ENCODE data around the gene UBR3. TPM values are rescaled to one million over a fixed set of nuclear protein-coding genes. Genes with fewer than 3 reads are reported as not detected.

Gene UBR3
- total RNA-seq, 2 experiments from 2014 or later = 11.6 to 21.0 TPM

GRCh38 chr2:170006587-170007325 lies 179.5 kb downstream of the UBR3 start:
- no peak overlapping the region for H3K4me3 ChIP-seq (ENCODE audit: low read depth, low read length, poor library complexity, severe bottlenecking)
- H4K20me1 ChIP-seq (ENCODE audit: insufficient read depth, low read length) = no peaks in the 10 kb centered on the region
- no peaks in the 10 kb centered on the region for H3K36me3 ChIP-seq (ENCODE audit: insufficient read depth, low read length)
- H3K4me2 ChIP-seq (ENCODE audit: low read length) = no peak overlapping the region
- no peak overlapping the region for H3K27ac ChIP-seq (ENCODE audit: low read depth, low read length, poor library complexity, severe bottlenecking)
- TF ChIP-seq EZH2phosphoT487 (IDR thresholded peaks at IDR 0.05; ENCODE audit: borderline replicate concordance, low read depth, low read length) (no peak), CTCF (conservative IDR thresholded peaks at IDR 0.05; ENCODE audit: low read length) (no peak)
- H3K9me2 ChIP-seq (ENCODE audit: insufficient read depth, low read length) = no peaks in the 10 kb centered on the region
- no peaks in the 10 kb centered on the region for H3K79me2 ChIP-seq (ENCODE audit: insufficient read depth, low read depth, low read length)
- CTCF ChIA-PET (ENCODE audit: unreplicated experiment) = no interaction called here
- H2AFZ ChIP-seq (ENCODE audit: low read length) = no peak overlapping the region
- no TSS peak for BruUV-seq (replicated peaks)
- no peaks in the 10 kb centered on the region for H3K9me3 ChIP-seq (ENCODE audit: low read length)
- POLR2A ChIA-PET = interaction anchor here (0.5 kb wide), 1 partner anchor 76 kb away, joined by 3 read pairs; no protein-coding TSS in a partner anchor
- DNase-seq (ENCODE audit: low spot score) = no peak
- no peaks in the 10 kb centered on the region for H3K4me1 ChIP-seq (ENCODE audit: insufficient read depth, low read length, poor library complexity, severe bottlenecking)
- intact Hi-C loops (cut with micrococcal nuclease; ENCODE audit: unreplicated experiment) = no loop called here

DNA sequence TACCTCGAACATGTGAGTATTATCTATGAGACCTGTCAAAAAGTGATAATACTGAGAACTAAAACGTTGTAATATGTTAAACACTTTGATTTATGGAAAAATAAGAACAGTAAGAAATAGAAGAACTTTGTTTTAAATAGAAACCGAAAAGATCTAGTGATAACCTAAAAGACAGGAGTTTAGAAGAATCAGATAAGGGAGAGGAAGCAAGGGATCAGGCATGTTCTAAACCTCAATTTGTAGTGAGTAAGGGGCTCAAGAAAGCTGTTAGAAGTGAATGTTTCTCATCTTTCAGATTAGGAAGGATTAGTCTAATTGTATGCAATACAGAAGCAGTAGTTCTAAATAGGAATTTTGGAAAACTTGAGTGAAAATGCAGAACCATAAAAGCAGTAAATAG lies 182.0 kb downstream of the UBR3 start:
- no peak for DNase-seq (ENCODE audit: low spot score)
- no peak for TF ChIP-seq EZH2phosphoT487 (IDR thresholded peaks at IDR 0.05; ENCODE audit: borderline replicate concordance, low read depth, low read length)
- TF ChIP-seq CTCF (conservative IDR thresholded peaks at IDR 0.05; ENCODE audit: low read length) = no peak
- intact Hi-C loops (cut with micrococcal nuclease; ENCODE audit: unreplicated experiment) = no loop called here
- no peak overlapping the region for H3K4me2 ChIP-seq (ENCODE audit: low read length)
- H2AFZ ChIP-seq (ENCODE audit: low read length) = no peak overlapping the region
- no peak overlapping the region for H3K27ac ChIP-seq (ENCODE audit: low read depth, low read length, poor library complexity, severe bottlenecking)
- no peaks in the 10 kb centered on the region for H3K9me2 ChIP-seq (ENCODE audit: insufficient read depth, low read length)
- no peaks in the 10 kb centered on the region for H3K36me3 ChIP-seq (ENCODE audit: insufficient read depth, low read length)
- no peaks in the 10 kb centered on the region for H4K20me1 ChIP-seq (ENCODE audit: insufficient read depth, low read length)
- H3K79me2 ChIP-seq (ENCODE audit: insufficient read depth, low read depth, low read length) = no peaks in the 10 kb centered on the region
- ChIA-PET CTCF (ENCODE audit: unreplicated experiment) (no interaction called here), POLR2A (interaction anchor here (1.0 kb wide), 1 partner anchor 56 kb away, joined by 3 read pairs; no protein-coding TSS in a partner anchor)
- no peak overlapping the region for H3K4me3 ChIP-seq (ENCODE audit: low read depth, low read length, poor library complexity, severe bottlenecking)
- no TSS peak for BruUV-seq (replicated peaks)
- no peaks in the 10 kb centered on the region for H3K9me3 ChIP-seq (ENCODE audit: low read length)
- H3K4me1 ChIP-seq (ENCODE audit: insufficient read depth, low read length, poor library complexity, severe bottlenecking) = no peaks in the 10 kb centered on the region

DNA sequence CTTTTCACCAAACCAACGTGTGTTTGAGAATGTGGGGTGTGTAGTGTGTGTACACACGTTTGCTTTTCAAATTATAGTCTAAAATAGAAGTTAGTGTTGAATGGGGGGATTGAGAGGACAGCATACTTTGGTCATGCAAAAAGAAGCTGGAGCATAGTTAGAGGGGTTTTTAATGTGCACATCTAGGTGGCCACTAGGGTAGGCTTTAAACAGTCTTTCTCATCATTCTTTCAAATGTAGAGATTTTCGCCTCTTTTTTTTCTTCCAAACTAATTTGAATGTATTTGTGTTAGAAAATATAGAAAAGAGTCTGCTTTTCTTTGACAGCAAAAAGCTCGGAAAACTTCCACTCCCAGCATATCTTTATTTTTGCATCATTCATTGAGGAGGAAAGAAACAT lies 185.5 kb downstream of the UBR3 start:
- CTCF ChIA-PET (ENCODE audit: unreplicated experiment) = no interaction called here

More for the DNA sequence above, 185.5 kb downstream of the UBR3 start:
- TSS peak; percentile 25 for BruUV-seq (replicated peaks)
- TF ChIP-seq CTCF (conservative IDR thresholded peaks at IDR 0.05; ENCODE audit: low read length) (0 out of 2 replicates have a peak, but pooled peaks have one; percentile 13), EZH2phosphoT487 (IDR thresholded peaks at IDR 0.05; ENCODE audit: borderline replicate concordance, low read depth, low read length) (no peak)
- Histone ChIP-seq H3K79me2 (ENCODE audit: insufficient read depth, low read depth, low read length) (no peaks in the 10 kb centered on the region), H3K9me2 (ENCODE audit: insufficient read depth, low read length) (no peaks in the 10 kb centered on the region), H3K4me3 (ENCODE audit: low read depth, low read length, poor library complexity, severe bottlenecking) (no peak overlapping the region), H2AFZ (ENCODE audit: low read length) (no peak overlapping the region), H4K20me1 (ENCODE audit: insufficient read depth, low read length) (no peaks in the 10 kb centered on the region), H3K9me3 (ENCODE audit: low read length) (no peaks in the 10 kb centered on the region), H3K27ac (ENCODE audit: low read depth, low read length, poor library complexity, severe bottlenecking) (no peak overlapping the region), H3K4me2 (ENCODE audit: low read length) (no peak overlapping the region), H3K36me3 (ENCODE audit: insufficient read depth, low read length) (no peaks in the 10 kb centered on the region), H3K4me1 (ENCODE audit: insufficient read depth, low read length, poor library complexity, severe bottlenecking) (no peaks in the 10 kb centered on the region)
- POLR2A ChIA-PET = interaction anchor here (0.7 to 1.3 kb wide), 2 partner anchors 8 to 25 kb away, joined by 4 to 6 read pairs; no protein-coding TSS in a partner anchor
- no peak for DNase-seq (ENCODE audit: low spot score)
- intact Hi-C loops (cut with micrococcal nuclease; ENCODE audit: unreplicated experiment) = no loop called here

All from OCI-LY7 (cell line).